Measurements from ENCODE around the gene PATE1.

Gene PATE1

DNA sequence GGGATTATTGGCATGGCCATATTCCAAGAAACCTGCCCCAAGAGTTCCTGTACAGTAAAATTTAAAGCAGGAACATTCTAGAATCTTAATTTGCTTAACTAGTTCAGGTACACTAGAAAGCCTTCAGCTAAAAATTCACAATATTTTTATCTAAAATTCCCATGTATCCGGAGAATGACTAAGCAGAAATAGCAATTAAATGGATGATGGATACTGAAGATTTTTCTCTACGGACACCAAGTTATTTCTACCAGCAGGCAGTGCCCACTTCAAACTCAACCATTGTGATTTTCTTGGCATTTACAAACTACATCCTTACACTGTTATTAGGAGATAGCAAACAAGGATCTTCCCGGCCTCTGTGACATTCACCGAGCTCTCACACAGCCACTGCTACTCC, 44.7 kb downstream of the PATE1 start:
- no peak for DNase-seq (ENCODE audit: low read depth)

DNA sequence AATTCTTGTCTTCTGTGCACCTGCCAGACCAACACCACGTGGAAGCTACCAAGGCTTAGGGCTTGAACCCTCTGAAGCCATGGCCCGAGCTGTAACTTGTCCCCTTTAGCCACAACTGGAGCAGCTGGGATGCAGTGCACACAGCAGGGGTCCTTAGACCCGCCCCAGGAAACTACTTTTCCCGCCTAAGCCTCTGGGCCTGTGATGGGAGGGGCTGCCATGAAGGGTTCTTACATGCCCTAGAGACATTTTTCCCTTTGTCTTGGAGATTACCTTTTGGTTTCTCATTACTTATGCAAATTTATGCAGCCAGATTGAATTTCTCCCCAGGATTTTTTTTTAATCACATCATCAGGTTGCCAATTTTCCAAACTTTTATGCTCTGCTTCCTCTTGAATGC, 51.6 kb downstream of the PATE1 start:
- DNase-seq (ENCODE audit: low read depth): no peak

All from stimulated activated CD4-positive, alpha-beta T cell treated with anti-CD3 and anti-CD28 coated beads, Interleukin-2, amount 100 ng/mL, for 4 hours (primary cell).